ENCODE results near the gene BMPR1B. TPM values are rescaled to one million over a fixed set of nuclear protein-coding genes. Genes with fewer than 3 reads are reported as not detected.

BMPR1B gene
- polyA plus RNA-seq, 2 of the 4 experiments (the other 2 are of a cell fraction): 6.4 to 21.2 TPM

- no peaks in the 10 kb centered on the region for H3K9me3 ChIP-seq
- peaks cover 80% of the 10 kb centered on the region for H3K4me1 ChIP-seq
- ChIA-PET CTCF (no interaction called here), POLR2A (no interaction called here)
- DNase-seq (ENCODE audit: low read depth in 1 of 2, low spot score in 1 of 2): peak in 1 of 2 experiments; percentile 60
- ATAC-seq: peak; percentile 56 to 84; a peak in 3 of 6 replicates
- H3K4me3 ChIP-seq: no peak overlapping the region; the same call in 2 of the 3 replicates
- WGBS (ENCODE audit: missing lambda C conversion rate): under 1% methylated on average over 4 of the region's 4 CpGs
- peak overlapping the region; percentile 66 to 84 for H3K27ac ChIP-seq
- peak overlapping the region; percentile 91 for H3K4me2 ChIP-seq
- FAIRE-seq: no peak
- TF ChIP-seq MAX (IDR thresholded peaks at IDR 0.05) (0 out of 2 replicates have a peak, but pooled peaks have one; percentile 16), GATA3 (IDR thresholded peaks at IDR 0.05; ENCODE audit: borderline replicate concordance) (peak; percentile 46; the same call in 1 of the 2 replicates), USF2 (IDR thresholded peaks at IDR 0.05) (no peak), TP53 (CRISPR knock-in tag; IDR thresholded peaks at IDR 0.05) (no peak), PHF8 (IDR thresholded peaks at IDR 0.05; ENCODE audit: borderline replicate concordance, low read depth) (no peak), RARB (CRISPR knock-in tag; IDR thresholded peaks at IDR 0.05) (no peak), CTCF (IDR thresholded peaks at IDR 0.05) (no peak), RAD21 (conservative IDR thresholded peaks at IDR 0.05 in 1 of 2, IDR thresholded peaks at IDR 0.05 in 1 of 2) (no peak)
Measured at GRCh38 chr4:94933799-94934198, 176.0 kb downstream of the BMPR1B start.

- WGBS (ENCODE audit: missing lambda C conversion rate): 1% methylated on average over 5 of the region's 5 CpGs
- H3K4me2 ChIP-seq: peak overlapping the region; percentile 91
- H3K4me1 ChIP-seq: peaks cover 82% of the 10 kb centered on the region
- ChIA-PET POLR2A (no interaction called here), CTCF (no interaction called here)
- peak; percentile 35 to 44; a peak in 3 of 6 replicates for ATAC-seq
- peak overlapping the region; percentile 16; the same call in 2 of the 3 replicates for H3K4me3 ChIP-seq
- DNase-seq (ENCODE audit: low read depth in 1 of 2, low spot score in 1 of 2): peak in 1 of 2 experiments; percentile 28
- no peaks in the 10 kb centered on the region for H3K9me3 ChIP-seq
- H3K27ac ChIP-seq: peak overlapping the region; percentile 66 to 84
- no peak for FAIRE-seq
- TF ChIP-seq ZFP36 (IDR thresholded peaks at IDR 0.05; ENCODE audit: borderline replicate concordance, partially characterized antibody) (no peak), FOSL2 (IDR thresholded peaks at IDR 0.05) (no peak), FOSL2 (CRISPR knock-in tag; IDR thresholded peaks at IDR 0.05) (peak; percentile 2; the same call in 1 of the 2 replicates)
Measured at GRCh38 chr4:94934201-94934600, 176.4 kb downstream of the BMPR1B start.

- POLR2A ChIA-PET: no interaction called here
- Histone ChIP-seq H3K4me1 (peaks cover 82% of the 10 kb centered on the region), H3K9me3 (no peaks in the 10 kb centered on the region), H3K4me3 (peak overlapping the region; percentile 16; the same call in 1 of the 3 replicates), H3K27ac (peak overlapping the region; percentile 66 to 81), H3K4me2 (peak overlapping the region; percentile 91)
- ATAC-seq (no peak), DNase-seq (ENCODE audit: low read depth in 1 of 2, low spot score in 1 of 2) (peak in 1 of 2 experiments; percentile 29), FAIRE-seq (no peak)
- no peak for TF ChIP-seq BCL3 (IDR thresholded peaks at IDR 0.05)
- TF ChIP-seq RARB (CRISPR knock-in tag; IDR thresholded peaks at IDR 0.05): no peak
- TF ChIP-seq NR3C1 (IDR thresholded peaks at IDR 0.05): no peak
- no peak for TF ChIP-seq RAD21 (conservative IDR thresholded peaks at IDR 0.05 in 1 of 2, IDR thresholded peaks at IDR 0.05 in 1 of 2)
- CTCF ChIA-PET: no interaction called here
Measured at GRCh38 chr4:94934864-94935263, 177.1 kb downstream of the BMPR1B start.

GRCh38 chr4:94936854-94937253 lies 179.1 kb downstream of the BMPR1B start:
- 50% methylated on average over 4 of the region's 4 CpGs for WGBS (ENCODE audit: missing lambda C conversion rate)

More at GRCh38 chr4:94936854-94937253, 179.1 kb downstream of the BMPR1B start:
- Histone ChIP-seq H3K4me3 (no peak overlapping the region), H3K4me2 (peak overlapping the region; percentile 91), H3K9me3 (no peaks in the 10 kb centered on the region), H3K4me1 (peaks cover 70% of the 10 kb centered on the region), H3K27ac (peak overlapping the region; percentile 31 to 35; a peak in 2 of 6 replicates)
- ATAC-seq (peak in 1 of 2 experiments; percentile 39; a peak in 3 of 6 replicates), FAIRE-seq (no peak), DNase-seq (ENCODE audit: low read depth in 1 of 2, low spot score in 1 of 2) (no peak)
- ChIA-PET POLR2A (no interaction called here), CTCF (no interaction called here)
- TF ChIP-seq HMGXB4 (CRISPR knock-in tag; IDR thresholded peaks at IDR 0.05; ENCODE audit: borderline replicate concordance): no peak
